ENCODE data around the gene WBP11. TPM values are rescaled to one million over a fixed set of nuclear protein-coding genes. Genes with fewer than 3 reads are reported as not detected.

The WBP11 gene
- total RNA-seq, 1 experiment from 2014 or later = 47.3 TPM

GRCh38 chr12:14769466-14769968, 33.8 kb downstream of the WBP11 start:
- in situ Hi-C loops (cut with HindIII; ENCODE audit: low pct_unique_long_range_greater_than_20kb, low sequenced_read_pairs) (no loop called here), intact Hi-C loops (cut with micrococcal nuclease; ENCODE audit: unreplicated experiment) (no loop called here)
- TF ChIP-seq POLR2AphosphoS5 (IDR thresholded peaks at IDR 0.05; ENCODE audit: low read depth, low read length) (0 out of 2 replicates have a peak, but pooled peaks have one; percentile 28), TCF7L2 (IDR thresholded peaks at IDR 0.05; ENCODE audit: low read depth, low read length) (no peak)
- Histone ChIP-seq H3K9me3 (ENCODE audit: control insufficient read depth, insufficient read depth, low read depth, low read length) (no peaks in the 10 kb centered on the region), H3K27me3 (ENCODE audit: control insufficient read depth, insufficient read depth, low read length) (no peaks in the 10 kb centered on the region), H3K4me3 (ENCODE audit: low read depth in 2 of 2, low read length in 2 of 2) (peak overlapping the region; percentile 89 to 95), H3K4me1 (ENCODE audit: control insufficient read depth, insufficient read depth, low read length) (no peaks in the 10 kb centered on the region), H3K27ac (ENCODE audit: low read length) (peak overlapping the region; percentile 97), H3K36me3 (ENCODE audit: control insufficient read depth, insufficient read depth, low read length) (no peaks in the 10 kb centered on the region; the same call in 1 of the 2 replicates)
- DNase-seq (ENCODE audit: low read depth, low spot score) (no peak), ATAC-seq (peak; percentile 5; the same call in 1 of the 2 replicates)
- no TSS peak for BruUV-seq (replicated peaks)
- POLR2A ChIA-PET = no interaction called here
- CTCF ChIA-PET = interaction anchor here (0.7 to 1.0 kb wide), 2 partner anchors 20 to 45 kb away, joined by 3 read pairs; no protein-coding TSS in a partner anchor

GRCh38 chr12:14768823-14769405, 34.4 kb downstream of the WBP11 start:
- no TSS peak for BruUV-seq (replicated peaks)
- no peak for TF ChIP-seq SIN3A (IDR thresholded peaks at IDR 0.05; ENCODE audit: borderline replicate concordance, insufficient read depth, low read depth, low read length)
- POLR2A ChIA-PET = interaction anchor here (0.7 kb wide), 1 partner anchor 123 kb away, joined by 3 read pairs; no protein-coding TSS in a partner anchor
- in situ Hi-C loops (cut with HindIII; ENCODE audit: low pct_unique_long_range_greater_than_20kb, low sequenced_read_pairs) (no loop called here), intact Hi-C loops (cut with micrococcal nuclease; ENCODE audit: unreplicated experiment) (no loop called here)
- peak overlapping the region; percentile 89 to 95 for H3K4me3 ChIP-seq (ENCODE audit: low read depth in 2 of 2, low read length in 2 of 2)
- ATAC-seq (no peak), DNase-seq (ENCODE audit: low read depth, low spot score) (no peak)
- no peaks in the 10 kb centered on the region for H3K4me1 ChIP-seq (ENCODE audit: control insufficient read depth, insufficient read depth, low read length)
- CTCF ChIA-PET = interaction anchor here (0.7 kb wide), 1 partner anchor 20 kb away, joined by 3 read pairs; no protein-coding TSS in a partner anchor
- no peaks in the 10 kb centered on the region for H3K27me3 ChIP-seq (ENCODE audit: control insufficient read depth, insufficient read depth, low read length)
- no peaks in the 10 kb centered on the region; the same call in 1 of the 2 replicates for H3K36me3 ChIP-seq (ENCODE audit: control insufficient read depth, insufficient read depth, low read length)
- no peaks in the 10 kb centered on the region for H3K9me3 ChIP-seq (ENCODE audit: control insufficient read depth, insufficient read depth, low read depth, low read length)
- peak overlapping the region; percentile 97 for H3K27ac ChIP-seq (ENCODE audit: low read length)

GRCh38 chr12:14767617-14768016, 35.7 kb downstream of the WBP11 start:
- Histone ChIP-seq H3K27me3 (ENCODE audit: control insufficient read depth, insufficient read depth, low read length) (no peaks in the 10 kb centered on the region), H3K9me3 (ENCODE audit: control insufficient read depth, insufficient read depth, low read depth, low read length) (no peaks in the 10 kb centered on the region), H3K4me3 (ENCODE audit: low read depth in 2 of 2, low read length in 2 of 2) (no peak overlapping the region), H3K27ac (ENCODE audit: low read length) (no peak overlapping the region), H3K36me3 (ENCODE audit: control insufficient read depth, insufficient read depth, low read length) (no peaks in the 10 kb centered on the region; the same call in 1 of the 2 replicates), H3K4me1 (ENCODE audit: control insufficient read depth, insufficient read depth, low read length) (no peaks in the 10 kb centered on the region)
- BruUV-seq (replicated peaks) = no TSS peak
- ChIA-PET CTCF (no interaction called here), POLR2A (no interaction called here)
- intact Hi-C loops (cut with micrococcal nuclease; ENCODE audit: unreplicated experiment) = no loop called here
- TF ChIP-seq REST (IDR thresholded peaks at IDR 0.05; ENCODE audit: insufficient read depth in 1 of 2, low read depth in 2 of 2, low read length in 1 of 2) (no peak), CTCF (IDR thresholded peaks at IDR 0.05) (no peak), SIN3A (IDR thresholded peaks at IDR 0.05; ENCODE audit: borderline replicate concordance, insufficient read depth, low read depth, low read length) (no peak), TCF7L2 (IDR thresholded peaks at IDR 0.05; ENCODE audit: low read depth, low read length) (no peak)
- ATAC-seq (no peak), DNase-seq (ENCODE audit: low read depth, low spot score) (no peak)
- in situ Hi-C loops (cut with HindIII; ENCODE audit: low pct_unique_long_range_greater_than_20kb, low sequenced_read_pairs) = no loop called here

All from Panc1 (cell line).